Activated CD8-positive, alpha-beta memory T cell treated with anti-CD3 and anti-CD28 coated beads for 1 hour (primary cell): ENCODE measurements around the gene AGAP1.

Experiments
- DNase-seq, 2 donors: peaks; one replicate each; pipeline ENCODE4 v3.0.0-alpha.2; 2020; ENCODE audit warnings: low read depth in 1 of 2; ENCODE audit errors: extremely low read depth in 1 of 2

AGAP1 gene

DNA sequence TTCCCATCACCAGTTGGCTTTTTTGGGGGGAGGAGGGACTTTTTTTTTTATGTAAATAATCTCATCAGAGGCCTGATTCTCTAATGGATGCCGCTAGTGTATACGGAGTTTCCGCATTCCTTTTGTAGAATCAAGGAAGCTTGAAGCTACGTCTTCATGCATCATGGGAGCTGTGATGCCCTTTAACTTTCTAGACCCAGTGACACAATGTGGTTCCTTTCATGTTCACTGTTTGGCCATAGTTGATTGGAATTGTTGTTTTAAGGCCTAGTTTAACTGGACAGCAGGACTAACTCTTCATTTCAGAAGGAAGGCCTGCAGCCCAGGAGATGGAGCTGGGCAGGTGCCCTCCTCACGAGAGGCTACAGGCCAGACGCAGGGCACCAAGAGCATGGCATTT, 287.9 kb downstream of the AGAP1 start:
- DNase-seq, result no peak

GRCh38 chr2:235784788-235785187, 290.9 kb downstream of the AGAP1 start:
- DNase-seq, result no peak

DNA sequence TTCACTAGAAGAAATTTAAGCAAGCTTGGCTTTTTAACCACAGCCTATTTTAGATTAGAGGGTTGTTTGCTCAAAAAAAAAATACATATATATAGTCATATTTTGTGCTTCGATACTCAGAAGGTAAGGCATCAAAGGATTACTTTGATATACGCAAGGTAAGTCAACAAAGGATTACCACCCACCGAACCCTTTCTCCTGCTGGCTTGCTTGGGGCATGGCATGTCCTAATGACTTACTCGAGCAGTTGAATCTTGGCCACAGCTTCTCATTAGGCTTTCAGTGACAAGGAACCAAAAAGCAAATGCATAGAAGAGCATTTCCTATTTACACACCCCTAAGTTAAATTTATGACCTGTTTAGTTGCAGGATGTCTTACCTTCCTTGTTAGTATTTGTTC, 295.7 kb downstream of the AGAP1 start:
- DNase-seq, result no peak

GRCh38 chr2:235793163-235793752, 299.4 kb downstream of the AGAP1 start:
- no peak for DNase-seq

GRCh38 chr2:235799281-235799680, 305.4 kb downstream of the AGAP1 start:
- no peak for DNase-seq

DNA sequence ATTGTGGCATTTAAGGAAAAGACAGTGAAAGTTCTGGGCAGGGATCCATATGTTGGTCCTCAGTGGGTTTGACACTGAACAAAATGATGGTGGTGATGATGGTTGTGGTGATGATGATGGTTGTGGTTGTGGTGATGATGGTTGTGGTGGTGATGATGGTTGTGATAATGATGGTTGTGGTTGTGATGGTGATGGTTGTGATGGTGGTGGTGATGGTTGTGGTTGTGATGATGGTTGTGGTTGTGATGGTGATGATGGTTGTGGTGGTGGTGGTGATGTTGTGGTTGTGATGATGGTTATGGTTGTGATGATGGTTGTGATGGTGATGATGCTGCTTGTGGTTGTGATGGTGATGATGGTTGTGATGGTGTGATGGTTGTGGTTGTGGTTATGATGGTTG, 308.7 kb downstream of the AGAP1 start:
- DNase-seq, result no peak

- no peak for DNase-seq
Measured at GRCh38 chr2:235803028-235803427, 309.2 kb downstream of the AGAP1 start.

GRCh38 chr2:235804676-235805075, 310.8 kb downstream of the AGAP1 start:
- no peak for DNase-seq

- no peak for DNase-seq
Measured at GRCh38 chr2:235806986-235807750, 313.3 kb downstream of the AGAP1 start.

DNA sequence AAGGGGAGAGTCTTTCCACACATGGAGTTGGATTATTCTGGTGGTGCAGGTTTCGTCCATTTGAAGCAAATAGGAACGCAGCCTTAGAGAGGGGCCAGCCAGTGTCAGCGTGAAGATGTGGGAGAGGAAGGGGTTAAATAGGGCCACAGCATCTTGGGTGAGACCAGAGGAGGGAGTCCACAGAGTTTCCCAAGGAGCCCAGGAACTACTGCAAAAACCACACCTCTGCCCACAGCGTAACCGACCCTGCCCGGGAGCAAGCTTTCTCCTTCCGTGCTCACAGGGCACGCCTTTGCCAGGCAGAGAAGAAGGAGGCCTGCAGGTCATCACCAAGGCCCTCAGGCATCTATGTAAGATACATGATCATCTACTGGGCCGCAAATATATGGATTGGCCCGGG, 314.5 kb downstream of the AGAP1 start:
- no peak for DNase-seq

DNA sequence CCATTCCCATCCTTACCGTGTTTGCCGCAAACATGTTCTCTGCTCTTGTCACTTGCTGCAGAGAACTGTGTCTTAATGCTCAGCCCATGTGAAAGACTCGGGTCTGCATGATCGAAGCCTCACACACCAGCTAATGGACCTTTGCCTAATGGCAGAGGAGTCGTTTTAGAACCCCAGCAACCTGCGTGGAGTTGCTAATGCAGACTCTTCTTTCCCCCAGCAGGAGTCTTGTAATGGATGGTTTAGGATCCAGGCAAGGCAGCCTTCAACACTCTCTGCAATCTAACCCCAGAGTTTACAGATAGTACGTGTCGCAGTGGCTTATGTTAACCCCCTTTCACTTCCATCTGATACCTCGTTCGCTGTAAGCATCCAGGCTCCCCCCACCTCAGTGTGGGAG, 316.4 kb downstream of the AGAP1 start:
- no peak for DNase-seq

GRCh38 chr2:235810846-235811245, 317.0 kb downstream of the AGAP1 start:
- no peak for DNase-seq

GRCh38 chr2:235811446-235812184, 317.8 kb downstream of the AGAP1 start:
- DNase-seq, result no peak

- DNase-seq, result no peak
Measured at GRCh38 chr2:235812185-235812665, 318.4 kb downstream of the AGAP1 start.

- DNase-seq, result no peak
Measured at GRCh38 chr2:235813398-235813797, 319.6 kb downstream of the AGAP1 start.

DNA sequence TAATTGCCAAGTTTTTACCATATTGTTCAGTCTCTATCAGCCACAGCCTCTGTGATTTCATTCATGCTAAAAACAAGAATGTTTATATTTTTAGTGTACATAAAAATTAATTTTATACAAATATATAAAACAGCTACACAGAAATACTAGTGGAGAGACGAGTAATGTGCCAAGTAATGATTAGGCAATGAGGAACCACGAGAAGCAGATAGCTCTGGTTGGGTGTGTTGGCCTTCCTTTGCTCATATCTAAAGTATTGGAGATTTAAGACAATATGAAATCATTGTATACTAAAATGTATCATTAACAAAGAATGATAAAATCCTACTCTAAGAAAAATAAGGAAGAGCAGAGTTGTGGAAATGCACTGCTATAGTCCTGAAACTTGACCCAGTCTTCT, 326.7 kb downstream of the AGAP1 start:
- no peak for DNase-seq

DNA sequence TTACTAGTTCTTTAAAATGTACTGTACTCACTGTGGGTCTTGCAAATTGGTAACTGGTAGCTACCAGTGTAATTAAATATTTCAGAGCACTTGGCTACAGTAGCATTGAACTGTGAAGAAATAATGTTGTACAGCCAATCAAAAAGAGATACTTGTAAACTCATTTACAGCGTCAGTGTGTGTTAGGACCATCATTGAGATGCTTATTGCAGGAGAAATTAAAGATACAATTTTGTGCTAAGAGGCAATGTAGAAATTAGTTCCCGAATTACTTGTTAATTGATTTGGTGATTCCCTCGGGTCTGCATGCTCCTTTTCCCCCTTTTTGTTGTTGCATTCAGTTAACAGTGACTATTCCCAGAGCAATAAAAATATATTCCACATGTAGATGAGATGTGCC, 330.5 kb downstream of the AGAP1 start:
- no peak for DNase-seq

GRCh38 chr2:235825946-235826345, 332.1 kb downstream of the AGAP1 start:
- DNase-seq, result no peak

DNA sequence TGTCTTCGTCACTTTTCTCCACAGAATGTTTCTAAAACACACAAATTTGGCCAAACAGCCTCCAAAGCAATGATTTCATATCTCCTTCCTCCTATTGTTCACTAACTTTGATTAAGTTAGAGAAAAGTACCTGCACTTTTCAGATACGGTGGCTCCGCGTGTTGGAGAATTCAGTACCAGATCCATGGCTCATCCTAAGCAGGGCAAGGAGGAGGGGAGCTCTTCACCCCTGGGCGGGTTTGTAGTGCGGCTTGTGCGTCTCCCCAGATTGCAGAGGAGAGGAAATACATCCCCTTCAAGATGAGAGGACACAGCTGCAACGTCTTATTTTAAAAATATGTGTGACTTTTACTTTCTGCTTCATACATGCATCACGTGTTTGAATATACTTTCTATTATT, 333.0 kb downstream of the AGAP1 start:
- no peak for DNase-seq

- no peak for DNase-seq
Measured at GRCh38 chr2:235827585-235827992, 333.7 kb downstream of the AGAP1 start.

GRCh38 chr2:235829726-235830125, 335.9 kb downstream of the AGAP1 start:
- DNase-seq, result no peak

- no peak for DNase-seq
Measured at GRCh38 chr2:235831755-235832154, 337.9 kb downstream of the AGAP1 start.
